Effector memory CD4-positive, alpha-beta T cell (primary cell): ENCODE measurements around the gene SIM2.
"Not testable (repeated sequence)": the region's sequence is repeated elsewhere in the genome, so short reads cannot be mapped to it uniquely, and the experiment has no call there.

Experiments
- DNase-seq, 3 donors: peaks; one replicate each; pipeline ENCODE4 v3.0.0-alpha.2; 2020
- H3K27ac ChIP-seq: 2 replicates; pipeline ENCODE4 v1.7.0; 2013; ENCODE audit warnings: mild to moderate bottlenecking, low read length, moderate library complexity; ENCODE audit not compliant: insufficient read depth, poor library complexity, severe bottlenecking
- H3K27me3 ChIP-seq: replicated peaks from 2 replicates; pipeline ENCODE4 v1.7.0; 2013; ENCODE audit warnings: mild to moderate bottlenecking, low read length; ENCODE audit not compliant: insufficient read depth, control insufficient read depth, poor library complexity, severe bottlenecking
- H3K36me3 ChIP-seq: 2 replicates; pipeline ENCODE4 v1.7.0; 2013; ENCODE audit warnings: mild to moderate bottlenecking, low read length, moderate library complexity; ENCODE audit not compliant: control insufficient read depth, insufficient read depth
- H3K4me1 ChIP-seq: 2 replicates; pipeline ENCODE4 v1.7.0; 2013; ENCODE audit warnings: low read length, mild to moderate bottlenecking; ENCODE audit not compliant: control insufficient read depth, insufficient read depth, poor library complexity, severe bottlenecking
- H3K4me3 ChIP-seq: 2 replicates; pipeline ENCODE4 v1.7.0; 2013; ENCODE audit warnings: low read length, low read depth, mild to moderate bottlenecking; ENCODE audit not compliant: insufficient read depth, poor library complexity, severe bottlenecking
- H3K9me3 ChIP-seq: 2 replicates; pipeline ENCODE4 v1.7.0; 2013; ENCODE audit warnings: mild to moderate bottlenecking, low read length, moderate library complexity; ENCODE audit not compliant: control insufficient read depth
- total RNA-seq, 3 donors: gene quantifications; one replicate each; lab custom pipeline; 2026; lab: John Stamatoyannopoulos, UW

The SIM2 gene
- total RNA-seq, result 0 to 0.17 (median 0) reads per million in 3 donors

- Histone ChIP-seq H3K36me3 (no peaks in the 10 kb centered on the region), H3K27me3 (peaks cover 72% of the 10 kb centered on the region), H3K4me3 (no peak within 1 kb of the TSS), H3K27ac (no peak within 1 kb of the TSS), H3K4me1 (peaks cover 10% of the 10 kb centered on the region), H3K9me3 (no peaks in the 10 kb centered on the region)
- no peak for DNase-seq
Measured at GRCh38 chr21:36698981-36699545, at the start of gene SIM2. Gene SIM2 (plus strand): TSS chr21:36699115. CDS start chr21:36699747, 632 bp downstream.

GRCh38 chr21:36654324-36654723 is 44.6 kb upstream of the SIM2 start:
- Histone ChIP-seq H3K9me3 (no peaks in the 10 kb centered on the region), H3K27me3 (no peaks in the 10 kb centered on the region), H3K4me3 (no peak overlapping the region), H3K4me1 (no peaks in the 10 kb centered on the region), H3K36me3 (no peaks in the 10 kb centered on the region), H3K27ac (no peak overlapping the region)
- DNase-seq, result no peak

GRCh38 chr21:36654796-36655325 is 44.1 kb upstream of the SIM2 start:
- H3K4me3 ChIP-seq, result no peak overlapping the region
- H3K27ac ChIP-seq, result no peak overlapping the region
- no peaks in the 10 kb centered on the region for H3K9me3 ChIP-seq
- H3K36me3 ChIP-seq, result no peaks in the 10 kb centered on the region
- no peak for DNase-seq
- H3K4me1 ChIP-seq, result no peaks in the 10 kb centered on the region
- no peaks in the 10 kb centered on the region for H3K27me3 ChIP-seq

GRCh38 chr21:36656138-36656537 is 42.8 kb upstream of the SIM2 start:
- H3K9me3 ChIP-seq, result no peaks in the 10 kb centered on the region
- H3K4me1 ChIP-seq, result no peaks in the 10 kb centered on the region
- no peak overlapping the region for H3K27ac ChIP-seq
- no peaks in the 10 kb centered on the region for H3K27me3 ChIP-seq
- H3K4me3 ChIP-seq, result no peak overlapping the region
- H3K36me3 ChIP-seq, result no peaks in the 10 kb centered on the region
- no peak for DNase-seq

GRCh38 chr21:36657290-36657689 is 41.6 kb upstream of the SIM2 start:
- not testable (repeated sequence) for H3K4me3 ChIP-seq, H3K36me3 ChIP-seq, DNase-seq, H3K27me3 ChIP-seq, H3K9me3 ChIP-seq, H3K4me1 ChIP-seq, H3K27ac ChIP-seq

- Histone ChIP-seq H3K4me3 (no peak overlapping the region), H3K27ac (no peak overlapping the region), H3K9me3 (no peaks in the 10 kb centered on the region), H3K27me3 (no peaks in the 10 kb centered on the region), H3K4me1 (no peaks in the 10 kb centered on the region), H3K36me3 (no peaks in the 10 kb centered on the region)
- no peak for DNase-seq
Measured at GRCh38 chr21:36657999-36658398, 40.9 kb upstream of the SIM2 start.

- no peak overlapping the region for H3K4me3 ChIP-seq
- no peak overlapping the region for H3K27ac ChIP-seq
- no peak for DNase-seq
- no peaks in the 10 kb centered on the region for H3K9me3 ChIP-seq
- no peaks in the 10 kb centered on the region for H3K27me3 ChIP-seq
- H3K4me1 ChIP-seq, result no peaks in the 10 kb centered on the region
- no peaks in the 10 kb centered on the region for H3K36me3 ChIP-seq
Measured at GRCh38 chr21:36658926-36659325, 40.0 kb upstream of the SIM2 start.

GRCh38 chr21:36661511-36662309 is 37.2 kb upstream of the SIM2 start:
- H3K9me3 ChIP-seq, result no peaks in the 10 kb centered on the region
- no peaks in the 10 kb centered on the region for H3K36me3 ChIP-seq
- no peaks in the 10 kb centered on the region for H3K27me3 ChIP-seq
- H3K27ac ChIP-seq, result no peak overlapping the region
- no peak overlapping the region for H3K4me3 ChIP-seq
- no peak for DNase-seq
- H3K4me1 ChIP-seq, result no peaks in the 10 kb centered on the region

GRCh38 chr21:36663033-36663855 is 35.7 kb upstream of the SIM2 start:
- Histone ChIP-seq H3K27ac (no peak overlapping the region), H3K27me3 (no peaks in the 10 kb centered on the region), H3K9me3 (no peaks in the 10 kb centered on the region), H3K4me3 (no peak overlapping the region), H3K36me3 (no peaks in the 10 kb centered on the region), H3K4me1 (no peaks in the 10 kb centered on the region)
- DNase-seq, result no peak

- Histone ChIP-seq H3K27me3 (no peaks in the 10 kb centered on the region), H3K4me1 (no peaks in the 10 kb centered on the region), H3K27ac (no peak overlapping the region), H3K36me3 (no peaks in the 10 kb centered on the region), H3K9me3 (no peaks in the 10 kb centered on the region), H3K4me3 (no peak overlapping the region)
- DNase-seq, result no peak
Measured at GRCh38 chr21:36664662-36664990, 34.3 kb upstream of the SIM2 start.
